HCT116 (cell line): Measurements from ENCODE around the gene BBS4. TPM values are rescaled to one million over a fixed set of nuclear protein-coding genes. Genes with fewer than 3 reads are reported as not detected.

Experiments used
- ATAC-seq: fragments of 200-7000 bp; cut with Tn5 transposase; 2 replicates; pipeline ENCODE4 v1.9.1; 2020; ENCODE audit warnings: mild to moderate bottlenecking, moderate library complexity
- BruUV-seq: library from RNA; stranded (reverse); fragments of 400-500 nt; replicated peaks from 2 replicates; lab custom pipeline; 2021; lab: Mats Ljungman, UMichigan
- CTCF ChIA-PET: fragments of 300-600 bp; sonication (Branson Sonifier 250); formaldehyde crosslinking; loops from one replicate; lab custom pipeline; 2021; ENCODE audit warnings: antibody characterized with exemption; lab: Charles Lee
- POLR2A ChIA-PET: fragments of 300-600, 350-600 bp; sonication (Branson Sonifier 250); formaldehyde crosslinking; loops from one replicate; lab custom pipeline; 2021; ENCODE audit warnings: antibody characterized with exemption; lab: Charles Lee
- RAD21 ChIA-PET, 2 experiments: fragments of 300-600 bp; sonication (Branson Sonifier 250); formaldehyde crosslinking; loops; one replicate each; lab custom pipeline; 2023; ENCODE audit warnings: low total read pairs in 2 of 2; ENCODE audit not compliant: uncharacterized antibody in 2 of 2, unreplicated experiment in 2 of 2, low non-redundant PET in 1 of 2; lab: Charles Lee
- DNase-seq: peaks from one replicate; pipeline ENCODE4 v3.0.0-alpha.2; 2010; ENCODE audit warnings: low read depth, low spot score
- H2AFZ ChIP-seq: fragments of 200-600 bp; shearing (Covaris generic), sonication (generic); 2 replicates; pipeline ENCODE4 v1.6.1; 2017; ENCODE audit warnings: low read depth, mixed run types, mixed read lengths, antibody characterized with exemption, low read length; ENCODE audit not compliant: poor library complexity, severe bottlenecking
- H3K27ac ChIP-seq: 2 replicates; pipeline ENCODE4 v1.5.1; 2012; ENCODE audit warnings: low read depth, low read length
- H3K27me3 ChIP-seq: fragments of 200-600 bp; sonication (generic); 2 replicates; pipeline ENCODE4 v1.6.1; 2016; ENCODE audit warnings: mixed run types, low read length, mixed read lengths; ENCODE audit not compliant: insufficient read depth
- H3K36me3 ChIP-seq, 2 experiments: fragments of 200-500 bp in 1 of 2; fragments of 200-600 bp in 1 of 2; sonication (Bioruptor generic) in 1 of 2; sonication (generic) in 1 of 2; 2 replicates each; pipeline versions ENCODE4 v1.5.1 to v1.6.1; 2014 to 2016; ENCODE audit warnings: low read length in 2 of 2, inconsistent platforms in 1 of 2, mixed read lengths in 1 of 2, mixed run types in 1 of 2; ENCODE audit not compliant: insufficient read depth in 2 of 2, control insufficient read depth in 1 of 2
- H3K4me1 ChIP-seq, 2 experiments: fragments of 200-600 bp in 1 of 2; sonication (generic) in 1 of 2; 2 replicates each; pipeline versions ENCODE4 v1.5.1 to v1.6.1; 2012 to 2017; ENCODE audit warnings: low read length in 2 of 2, inconsistent platforms in 1 of 2, mild to moderate bottlenecking in 1 of 2, mixed read lengths in 1 of 2, mixed run types in 1 of 2, moderate library complexity in 1 of 2; ENCODE audit not compliant: insufficient read depth in 2 of 2, control insufficient read depth in 1 of 2
- H3K4me2 ChIP-seq: fragments of 200-600 bp; sonication (generic); 2 replicates; pipeline ENCODE4 v1.6.1; 2017; ENCODE audit warnings: mixed run types, low read length, mixed read lengths
- H3K4me3 ChIP-seq, 2 experiments: fragments of 200-600 bp in 1 of 2; sonication (generic) in 1 of 2; replicated peaks in 1 of 2; 2 replicates each; pipeline ENCODE4 v1.5.1; 2011 to 2016; ENCODE audit warnings: low read length in 2 of 2, control low read depth in 1 of 2, low read depth in 1 of 2, mild to moderate bottlenecking in 1 of 2, mixed read lengths in 1 of 2, mixed run types in 1 of 2
- H3K79me2 ChIP-seq: fragments of 200-600 bp; sonication (generic); 2 replicates; pipeline ENCODE4 v1.6.1; 2017; ENCODE audit warnings: mild to moderate bottlenecking, mixed run types, low read length, moderate library complexity, mixed read lengths; ENCODE audit not compliant: insufficient read depth
- H3K9ac ChIP-seq: fragments of 200-600 bp; sonication (generic); 2 replicates; pipeline ENCODE4 v1.6.1; 2016; ENCODE audit warnings: low read length, mixed read lengths
- H3K9me2 ChIP-seq: fragments of 200-600 bp; sonication (generic), shearing (Covaris generic); 2 replicates; pipeline ENCODE4 v1.6.1; 2017; ENCODE audit warnings: mixed run types, mild to moderate bottlenecking, moderate library complexity; ENCODE audit not compliant: insufficient read depth
- H3K9me3 ChIP-seq, 2 experiments: fragments of 200-500 bp in 1 of 2; fragments of 200-600 bp in 1 of 2; sonication (Bioruptor generic) in 1 of 2; sonication (generic) in 1 of 2; 2 replicates each; pipeline ENCODE4 v1.6.1; 2014 to 2017; ENCODE audit warnings: low read length in 2 of 2, mixed read lengths in 2 of 2, inconsistent platforms in 1 of 2, low read depth in 1 of 2, mild to moderate bottlenecking in 1 of 2, mixed run types in 1 of 2, moderate library complexity in 1 of 2; ENCODE audit not compliant: control insufficient read depth in 1 of 2, insufficient read depth in 1 of 2
- H4K20me1 ChIP-seq: fragments of 200-600 bp; sonication (generic), shearing (Covaris generic); 2 replicates; pipeline ENCODE4 v1.6.1; 2017; ENCODE audit warnings: mixed run types, mild to moderate bottlenecking, moderate library complexity; ENCODE audit not compliant: insufficient read depth
- CBX3 ChIP-seq: IDR thresholded peaks from 2 replicates; pipeline ENCODE4 v1.6.1; 2012; ENCODE audit warnings: low read depth
- EGR1 ChIP-seq: IDR thresholded peaks from 2 replicates; pipeline ENCODE4 v1.6.1; 2012; ENCODE audit warnings: low read depth
- ELF1 ChIP-seq: IDR thresholded peaks from 2 replicates; pipeline ENCODE4 v1.6.1; 2012; ENCODE audit warnings: low read depth, borderline replicate concordance
- EZH2phosphoT487 ChIP-seq: fragments of 200-600 bp; IDR thresholded peaks from 2 replicates; pipeline ENCODE4 v1.6.1; 2018; ENCODE audit warnings: antibody characterized with exemption, borderline replicate concordance
- FOSL1 ChIP-seq: IDR thresholded peaks from 2 replicates; pipeline ENCODE4 v1.6.1; 2012; ENCODE audit warnings: low read depth
- POLR2AphosphoS5 ChIP-seq: IDR thresholded peaks from 2 replicates; pipeline ENCODE4 v1.6.1; 2011; ENCODE audit warnings: mild to moderate bottlenecking, low read depth, low read length, moderate library complexity
- SIN3A ChIP-seq: IDR thresholded peaks from 2 replicates; pipeline ENCODE4 v1.6.1; 2012; ENCODE audit warnings: low read depth
- SRF ChIP-seq: IDR thresholded peaks from 2 replicates; pipeline ENCODE4 v1.6.1; 2012; ENCODE audit warnings: low read depth
- TCF7L2 ChIP-seq: IDR thresholded peaks from 2 replicates; pipeline ENCODE4 v1.7.0; 2011; ENCODE audit warnings: borderline replicate concordance, inconsistent platforms; ENCODE audit not compliant: insufficient read depth, insufficient read length; ENCODE audit errors: extremely low read depth
- YY1 ChIP-seq: IDR thresholded peaks from 2 replicates; pipeline ENCODE4 v1.6.1; 2011; ENCODE audit warnings: low read length, low read depth, moderate library complexity, mild to moderate bottlenecking; ENCODE audit not compliant: insufficient replicate concordance; ENCODE audit errors: extremely low read depth
- ZNF274 ChIP-seq: fragments of 200-500 bp; sonication (Bioruptor generic); IDR thresholded peaks from 2 replicates; pipeline ENCODE4 v1.6.1; 2014; ENCODE audit warnings: mild to moderate bottlenecking, low read depth, low read length, inconsistent platforms
- intact Hi-C: fragments of 100-400 bp; cut with micrococcal nuclease; formaldehyde crosslinking; loops from 2 replicates; pipeline ENCODE4 v1.10.0; 2022
- total RNA-seq: library from RNA; stranded (reverse); gene quantifications from one replicate; pipeline ENCODE4 v1.2.1, GENCODE V29; 2021; ENCODE audit not compliant: unreplicated experiment
- TF ChIP-seq, protein P1 (sequence below): IDR thresholded peaks from 2 replicates; pipeline ENCODE4 v1.6.1; 2011; ENCODE audit warnings: mild to moderate bottlenecking, low read length, moderate library complexity; ENCODE audit not compliant: insufficient replicate concordance; ENCODE audit errors: extremely low read depth
- TF ChIP-seq, protein P2 (sequence below): IDR thresholded peaks from 2 replicates; pipeline ENCODE4 v1.6.1; 2012

Gene BBS4
- total RNA-seq, 1 experiment from 2014 or later = 10.0 TPM

DNA sequence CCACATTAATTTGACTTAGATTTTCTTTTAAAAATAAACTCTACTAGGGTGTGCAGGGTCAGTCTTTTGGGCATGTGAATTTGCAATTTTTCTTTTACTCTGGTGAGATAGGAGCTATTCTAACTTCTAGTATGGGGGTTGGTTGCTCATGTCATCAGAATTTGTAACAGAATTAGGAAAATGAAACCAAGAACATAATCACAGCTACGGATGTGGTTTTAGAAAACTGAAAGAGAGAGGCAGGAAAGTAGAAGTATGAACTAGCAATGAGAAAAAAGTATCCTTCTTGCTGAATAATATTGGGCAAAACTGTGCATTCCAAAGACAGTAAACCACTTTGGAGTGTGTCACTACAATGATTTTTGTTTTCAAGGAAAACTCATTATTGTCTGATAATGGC lies 54.2 kb downstream of the BBS4 start:
- Histone ChIP-seq H3K27me3 (no peaks in the 10 kb centered on the region), H3K79me2 (no peaks in the 10 kb centered on the region), H2AFZ (no peak overlapping the region), H3K27ac (no peak overlapping the region), H3K9me2 (no peaks in the 10 kb centered on the region), H4K20me1 (no peaks in the 10 kb centered on the region), H3K4me1 (no peaks in the 10 kb centered on the region), H3K4me2 (no peak overlapping the region), H3K36me3 (peaks cover 0 to 7% of the 10 kb centered on the region in 2 experiments; a peak in 1 of 4 replicates), H3K4me3 (no peak overlapping the region), H3K9ac (no peak overlapping the region), H3K9me3 (no peaks in the 10 kb centered on the region)
- ChIA-PET POLR2A (no interaction called here), RAD21 (no interaction called here), CTCF (no interaction called here)
- no TSS peak for BruUV-seq
- intact Hi-C loops = no loop called here
- TF ChIP-seq POLR2AphosphoS5 = no peak
- TF ChIP-seq EGR1 = no peak
- no peak for TF ChIP-seq EZH2phosphoT487
- no peak for TF ChIP-seq YY1
- TF ChIP-seq TCF7L2 = no peak
- TF ChIP-seq SRF = no peak
- no peak for TF ChIP-seq FOSL1
- ATAC-seq (no peak), DNase-seq (no peak)

DNA sequence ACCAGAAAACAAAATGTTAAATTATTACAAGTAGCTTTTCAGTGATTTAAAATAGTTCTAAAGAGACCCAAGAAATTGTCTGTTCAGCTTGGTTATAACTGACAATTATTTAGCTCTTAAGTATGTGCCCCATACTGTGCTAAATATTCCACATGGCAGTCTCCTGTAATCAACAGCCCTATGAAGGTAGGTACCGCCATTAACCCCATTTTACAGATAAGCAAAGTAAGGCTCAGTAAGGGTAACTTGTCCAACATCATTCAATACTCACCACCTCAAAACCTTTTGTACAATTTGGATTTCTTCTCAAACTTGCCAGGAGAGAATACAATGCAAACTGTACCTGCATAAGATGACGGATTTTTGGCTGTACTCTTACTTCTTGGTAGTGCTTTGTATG lies 63.7 kb downstream of the BBS4 start:
- ChIA-PET RAD21 (no interaction called here), POLR2A (no interaction called here), CTCF (interaction anchor here (1.6 kb wide), 1 partner anchor 28 kb away, joined by 5 read pairs; no protein-coding TSS in a partner anchor)
- intact Hi-C loops = no loop called here
- Histone ChIP-seq H3K9ac (no peak overlapping the region), H3K9me3 (no peaks in the 10 kb centered on the region), H3K27ac (no peak overlapping the region), H3K79me2 (no peaks in the 10 kb centered on the region), H3K36me3 (peaks cover 18 to 29% of the 10 kb centered on the region in 2 experiments; a peak in 3 of 4 replicates), H3K4me2 (no peak overlapping the region), H3K27me3 (no peaks in the 10 kb centered on the region), H3K4me1 (no peaks in the 10 kb centered on the region), H4K20me1 (no peaks in the 10 kb centered on the region), H3K9me2 (no peaks in the 10 kb centered on the region), H2AFZ (no peak overlapping the region), H3K4me3 (no peak overlapping the region)
- DNase-seq (no peak), ATAC-seq (no peak)
- TF ChIP-seq, protein P1, sequence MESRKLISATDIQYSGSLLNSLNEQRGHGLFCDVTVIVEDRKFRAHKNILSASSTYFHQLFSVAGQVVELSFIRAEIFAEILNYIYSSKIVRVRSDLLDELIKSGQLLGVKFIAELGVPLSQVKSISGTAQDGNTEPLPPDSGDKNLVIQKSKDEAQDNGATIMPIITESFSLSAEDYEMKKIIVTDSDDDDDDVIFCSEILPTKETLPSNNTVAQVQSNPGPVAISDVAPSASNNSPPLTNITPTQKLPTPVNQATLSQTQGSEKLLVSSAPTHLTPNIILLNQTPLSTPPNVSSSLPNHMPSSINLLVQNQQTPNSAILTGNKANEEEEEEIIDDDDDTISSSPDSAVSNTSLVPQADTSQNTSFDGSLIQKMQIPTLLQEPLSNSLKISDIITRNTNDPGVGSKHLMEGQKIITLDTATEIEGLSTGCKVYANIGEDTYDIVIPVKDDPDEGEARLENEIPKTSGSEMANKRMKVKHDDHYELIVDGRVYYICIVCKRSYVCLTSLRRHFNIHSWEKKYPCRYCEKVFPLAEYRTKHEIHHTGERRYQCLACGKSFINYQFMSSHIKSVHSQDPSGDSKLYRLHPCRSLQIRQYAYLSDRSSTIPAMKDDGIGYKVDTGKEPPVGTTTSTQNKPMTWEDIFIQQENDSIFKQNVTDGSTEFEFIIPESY = no peak
- TF ChIP-seq SRF (no peak), ZNF274 (no peak), CBX3 (no peak), SIN3A (no peak), TCF7L2 (no peak), POLR2AphosphoS5 (no peak), ELF1 (no peak)
- TF ChIP-seq, protein P2, sequence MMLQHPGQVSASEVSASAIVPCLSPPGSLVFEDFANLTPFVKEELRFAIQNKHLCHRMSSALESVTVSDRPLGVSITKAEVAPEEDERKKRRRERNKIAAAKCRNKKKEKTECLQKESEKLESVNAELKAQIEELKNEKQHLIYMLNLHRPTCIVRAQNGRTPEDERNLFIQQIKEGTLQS = no peak
- BruUV-seq = no TSS peak
